Measurements from ENCODE around the gene CCL22.
"Not testable (repeated sequence)": the region's sequence is repeated elsewhere in the genome, so short reads cannot be mapped to it uniquely, and the experiment has no call there.

CCL22 gene

GRCh38 chr16:57374067-57374534 is 15.5 kb downstream of the CCL22 start:
- peak overlapping the region; percentile 76 to 88 (median 87) for H3K4me3 Mint-ChIP-seq
- peak overlapping the region; percentile 80 to 93 (median 92) for H3K27ac Mint-ChIP-seq
- H3K36me3 Mint-ChIP-seq (ENCODE audit: low read depth) = no peaks in the 10 kb centered on the region
- H3K4me1 Mint-ChIP-seq = peaks cover 30% of the 10 kb centered on the region
- H3K9me3 Mint-ChIP-seq = no peaks in the 10 kb centered on the region
- peaks cover 3% of the 10 kb centered on the region for H3K27me3 Mint-ChIP-seq (ENCODE audit: low read depth)
- TF ChIP-seq CTCF (IDR thresholded peaks at IDR 0.05; ENCODE audit: unreplicated experiment in 3 of 3) = no peak

GRCh38 chr16:57374925-57375465 is 16.4 kb downstream of the CCL22 start:
- H3K4me3 Mint-ChIP-seq = peak overlapping the region in 1 of 3 experiments; percentile 76
- not testable (repeated sequence) for H3K9me3 Mint-ChIP-seq; H3K36me3 Mint-ChIP-seq (ENCODE audit: low read depth); H3K27me3 Mint-ChIP-seq (ENCODE audit: low read depth)
- H3K4me1 Mint-ChIP-seq = peaks cover 30% of the 10 kb centered on the region
- H3K27ac Mint-ChIP-seq = peak overlapping the region; percentile 80 to 93 (median 92)

- H3K27ac Mint-ChIP-seq = peak overlapping the region in 1 of 3 experiments; percentile 13
- H3K27me3 Mint-ChIP-seq (ENCODE audit: low read depth) = peaks cover 2% of the 10 kb centered on the region
- H3K36me3 Mint-ChIP-seq (ENCODE audit: low read depth) = peaks cover 3% of the 10 kb centered on the region
- no peak for TF ChIP-seq CTCF (IDR thresholded peaks at IDR 0.05; ENCODE audit: unreplicated experiment in 3 of 3)
- no peak overlapping the region for H3K4me3 Mint-ChIP-seq
- no peaks in the 10 kb centered on the region for H3K9me3 Mint-ChIP-seq
- H3K4me1 Mint-ChIP-seq = peaks cover 30% of the 10 kb centered on the region
Observed at GRCh38 chr16:57376313-57376818, 17.8 kb downstream of the CCL22 start.

GRCh38 chr16:57377080-57377841 is 18.7 kb downstream of the CCL22 start:
- H3K27me3 Mint-ChIP-seq (ENCODE audit: low read depth) = no peaks in the 10 kb centered on the region
- peak overlapping the region; percentile 28 to 77 (median 60) for H3K27ac Mint-ChIP-seq
- H3K4me3 Mint-ChIP-seq = no peak overlapping the region
- no peaks in the 10 kb centered on the region for H3K9me3 Mint-ChIP-seq
- no peak for TF ChIP-seq CTCF (IDR thresholded peaks at IDR 0.05; ENCODE audit: unreplicated experiment in 3 of 3)
- peaks cover 3% of the 10 kb centered on the region for H3K36me3 Mint-ChIP-seq (ENCODE audit: low read depth)
- H3K4me1 Mint-ChIP-seq = peaks cover 30% of the 10 kb centered on the region

GRCh38 chr16:57379579-57379978 is 21.0 kb downstream of the CCL22 start:
- Mint-ChIP-seq H3K4me3 (no peak overlapping the region), H3K27ac (peak overlapping the region in 1 of 3 experiments; percentile 69), H3K36me3 (ENCODE audit: low read depth) (peaks cover 8% of the 10 kb centered on the region), H3K4me1 (peaks cover 27% of the 10 kb centered on the region), H3K9me3 (no peaks in the 10 kb centered on the region), H3K27me3 (ENCODE audit: low read depth) (no peaks in the 10 kb centered on the region)
- no peak for TF ChIP-seq CTCF (IDR thresholded peaks at IDR 0.05; ENCODE audit: unreplicated experiment in 3 of 3)

- Mint-ChIP-seq H3K36me3 (ENCODE audit: low read depth) (peaks cover 8% of the 10 kb centered on the region), H3K27ac (no peak overlapping the region), H3K4me1 (peaks cover 25% of the 10 kb centered on the region), H3K4me3 (no peak overlapping the region), H3K9me3 (no peaks in the 10 kb centered on the region), H3K27me3 (ENCODE audit: low read depth) (no peaks in the 10 kb centered on the region)
- TF ChIP-seq CTCF (IDR thresholded peaks at IDR 0.05; ENCODE audit: unreplicated experiment in 3 of 3) = no peak
Observed at GRCh38 chr16:57380671-57381462, 22.3 kb downstream of the CCL22 start.
